ENCODE results near the gene SLC9A8. TPM values are rescaled to one million over a fixed set of nuclear protein-coding genes. Genes with fewer than 3 reads are reported as not detected.

Gene SLC9A8
- total RNA-seq, 4 donors from 2014 or later: 4.8 to 8.1 (median 7.0) TPM

DNA sequence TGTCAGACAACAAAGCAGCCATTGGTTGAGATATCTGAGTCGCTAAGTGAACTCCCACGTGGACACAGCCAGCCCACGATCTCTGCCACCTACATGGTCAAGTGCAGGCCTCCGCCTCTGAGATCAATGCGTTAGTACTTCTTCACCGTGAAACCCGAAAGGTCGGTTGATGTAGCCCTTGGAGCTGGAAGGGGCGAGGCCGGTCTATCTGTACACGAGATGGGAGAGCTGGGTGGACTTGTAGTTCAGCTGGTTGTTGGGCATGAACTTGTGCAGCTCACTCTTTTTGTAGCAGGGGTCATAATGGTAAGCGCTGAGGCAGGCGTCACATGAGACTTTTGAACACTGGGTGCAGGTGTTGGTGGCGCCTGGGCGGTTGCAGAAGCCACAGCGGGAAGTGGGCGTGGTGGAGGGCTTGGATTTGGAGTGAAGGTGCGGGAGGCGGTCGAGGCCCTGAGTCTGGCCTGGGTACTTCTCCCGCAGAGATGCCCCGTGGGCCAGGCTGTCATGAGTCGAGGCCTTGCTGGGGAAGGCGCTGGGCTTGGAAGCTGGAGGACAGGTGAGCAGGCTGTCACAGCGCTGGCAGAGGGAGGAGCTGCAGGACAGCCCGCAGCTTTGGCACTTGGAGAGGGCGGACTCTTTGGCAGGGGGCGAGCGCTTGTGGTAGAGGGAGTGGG is 92.9 kb downstream of the SLC9A8 start:
- WGBS, 2 donors: 90 to 94% methylated on average over 29 of the region's 29 CpGs
- TF ChIP-seq CTCF (IDR thresholded peaks at IDR 0.05) (no peak), POLR2A (IDR thresholded peaks at IDR 0.05) (no peak)
- DNase-seq (ENCODE audit: low spot score in 2 of 2): peak in 1 of 2 donors; percentile 80
- intact Hi-C loops (cut with DNase I; ENCODE audit: low total_unique reads): no loop called here
- no peak overlapping the region for H3K4me3 ChIP-seq (ENCODE audit: low read depth, poor library complexity, severe bottlenecking)

GRCh38 chr20:49906101-49906604 is 93.5 kb downstream of the SLC9A8 start:
- H3K4me3 ChIP-seq (ENCODE audit: low read depth, poor library complexity, severe bottlenecking): no peak overlapping the region
- TF ChIP-seq POLR2A (IDR thresholded peaks at IDR 0.05): no peak
- peak in 1 of 2 donors; percentile 84 for DNase-seq (ENCODE audit: low spot score in 2 of 2)
- intact Hi-C loops (cut with DNase I; ENCODE audit: low total_unique reads): no loop called here
- 93 to 94% methylated on average over 33 to 37 of the region's 37 CpGs for WGBS, 2 donors

GRCh38 chr20:49906615-49907154 is 94.1 kb downstream of the SLC9A8 start:
- 88 to 91% methylated on average over 15 of the region's 15 CpGs for WGBS, 2 donors
- H3K4me3 ChIP-seq (ENCODE audit: low read depth, poor library complexity, severe bottlenecking): no peak overlapping the region
- TF ChIP-seq POLR2A (IDR thresholded peaks at IDR 0.05): no peak
- no peak for TF ChIP-seq CTCF (IDR thresholded peaks at IDR 0.05)
- peak in 1 of 2 donors; percentile 78 for DNase-seq (ENCODE audit: low spot score in 2 of 2)
- intact Hi-C loops (cut with DNase I; ENCODE audit: low total_unique reads): no loop called here

DNA sequence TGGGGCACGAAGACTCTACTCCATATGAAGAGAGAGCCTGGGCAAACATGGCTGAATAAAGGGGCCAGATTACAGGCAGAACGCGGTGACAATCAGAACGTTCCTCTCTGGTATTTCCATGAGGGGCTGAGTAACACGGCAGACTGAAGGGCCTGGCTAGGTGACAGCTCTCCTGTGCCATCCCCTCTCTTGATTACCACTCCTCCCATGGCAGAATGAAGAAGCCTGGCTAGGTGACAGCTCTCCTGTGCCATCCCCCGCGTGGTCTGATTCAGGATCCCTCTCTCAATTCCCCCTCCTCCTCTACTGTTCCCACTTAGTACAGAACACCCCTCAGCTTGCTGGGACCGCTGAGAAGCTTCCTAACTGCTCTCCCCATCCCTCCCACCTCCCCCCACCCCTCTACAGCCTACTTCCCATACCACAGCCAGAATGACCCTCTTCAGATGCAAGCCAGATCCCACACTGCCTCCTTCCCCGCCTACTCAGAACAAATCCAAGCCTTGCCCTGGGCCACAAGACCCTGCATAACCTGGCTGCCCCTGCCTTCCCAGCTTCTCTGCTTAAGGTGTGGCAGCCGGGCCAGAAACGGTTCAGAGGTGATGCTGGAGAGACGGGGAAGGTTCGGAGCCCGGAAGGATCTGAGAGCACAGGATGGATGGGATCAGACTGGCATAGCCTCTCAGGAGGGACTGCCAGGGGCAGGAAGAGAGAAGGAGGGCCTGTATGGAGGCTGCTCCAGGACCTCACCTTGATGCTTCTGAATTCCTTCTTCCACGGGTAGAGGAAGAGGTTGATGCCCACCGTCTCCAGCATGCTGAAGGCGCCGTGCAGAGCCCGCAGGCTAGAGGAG is 95.0 kb downstream of the SLC9A8 start:
- 80 to 89% methylated on average over 19 of the region's 19 CpGs for WGBS, 2 donors

DNA sequence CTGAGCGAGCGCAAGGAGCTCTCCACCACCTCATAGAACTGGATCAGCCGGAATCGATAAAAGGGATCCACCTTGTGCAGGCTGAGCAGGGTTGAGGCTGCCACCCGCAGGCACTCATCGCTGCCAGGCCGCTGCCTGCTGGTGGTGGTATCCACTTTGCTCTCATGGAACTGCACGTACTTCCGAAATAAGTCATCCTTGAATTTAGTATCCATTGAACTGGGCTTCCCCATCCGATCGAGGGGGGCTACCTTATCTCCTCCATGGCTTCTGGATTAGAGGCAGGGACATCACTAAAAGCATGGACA is 95.6 kb downstream of the SLC9A8 start:
- WGBS, 2 donors: 73 to 93% methylated on average over 11 of the region's 11 CpGs
- no peak overlapping the region for H3K4me3 ChIP-seq (ENCODE audit: low read depth, poor library complexity, severe bottlenecking)
- peak in 1 of 2 donors; percentile 85 for DNase-seq (ENCODE audit: low spot score in 2 of 2)
- intact Hi-C loops (cut with DNase I; ENCODE audit: low total_unique reads): no loop called here
- TF ChIP-seq CTCF (IDR thresholded peaks at IDR 0.05) (no peak), POLR2A (IDR thresholded peaks at IDR 0.05) (no peak)

More for the DNA sequence above, 95.0 kb downstream of the SLC9A8 start:
- H3K4me3 ChIP-seq (ENCODE audit: low read depth, poor library complexity, severe bottlenecking): no peak overlapping the region
- TF ChIP-seq CTCF (IDR thresholded peaks at IDR 0.05) (no peak), POLR2A (IDR thresholded peaks at IDR 0.05) (no peak)
- intact Hi-C loops (cut with DNase I; ENCODE audit: low total_unique reads): no loop called here
- peak in 1 of 2 donors; percentile 78 for DNase-seq (ENCODE audit: low spot score in 2 of 2)
